ENCODE results near the gene SDK1.

GRCh38 chr7:3380886-3381685 lies 80.0 kb downstream of the SDK1 start:
- TF ChIP-seq CTCF (IDR thresholded peaks at IDR 0.05): no peak
- no peak for TF ChIP-seq ZNF416 (CRISPR knock-in tag; IDR thresholded peaks at IDR 0.05)
- no peak for TF ChIP-seq MAX (CRISPR knock-in tag; IDR thresholded peaks at IDR 0.05)
- no peak for TF ChIP-seq KAT7 (CRISPR knock-in tag; IDR thresholded peaks at IDR 0.05; ENCODE audit: borderline replicate concordance)
- TF ChIP-seq ATF3 (CRISPR knock-in tag; conservative IDR thresholded peaks at IDR 0.05): no peak
- TF ChIP-seq AFF4 (CRISPR knock-in tag; IDR thresholded peaks at IDR 0.05; ENCODE audit: borderline replicate concordance): no peak
- no peak for TF ChIP-seq ELF4 (CRISPR knock-in tag; IDR thresholded peaks at IDR 0.05; ENCODE audit: low read depth)
- no peak for TF ChIP-seq JAZF1 (CRISPR knock-in tag; IDR thresholded peaks at IDR 0.05)
- TF ChIP-seq NFYB (CRISPR knock-in tag; conservative IDR thresholded peaks at IDR 0.05; ENCODE audit: low read depth): no peak

Data from WTC11 (cell line).